Mesothelial cell of epicardium (in vitro differentiated cells): ENCODE results near the gene SPINK8. TPM values are rescaled to one million over a fixed set of nuclear protein-coding genes. Genes with fewer than 3 reads are reported as not detected.

ENCODE experiments used
- DNase-seq, 2 experiments: peaks; one replicate each; pipeline ENCODE4 v3.0.0; 2021; ENCODE audit warnings: low spot score in 2 of 2; ENCODE audit not compliant: unreplicated experiment in 2 of 2
- H3K27ac Mint-ChIP-seq: 2 replicates; pipeline ENCODE4 v1.8.0; 2021; ENCODE audit warnings: mixed read lengths
- H3K27me3 Mint-ChIP-seq: 2 replicates; pipeline ENCODE4 v1.8.0; 2021; ENCODE audit warnings: low read depth, mixed read lengths
- H3K36me3 Mint-ChIP-seq: 2 replicates; pipeline ENCODE4 v1.8.0; 2021; ENCODE audit warnings: mixed read lengths
- H3K4me1 Mint-ChIP-seq: 2 replicates; pipeline ENCODE4 v1.8.0; 2021; ENCODE audit warnings: mixed read lengths
- H3K4me3 Mint-ChIP-seq: 2 replicates; pipeline ENCODE4 v1.8.0; 2021; ENCODE audit warnings: mild to moderate bottlenecking, moderate library complexity, mixed read lengths
- H3K9me3 Mint-ChIP-seq: 2 replicates; pipeline ENCODE4 v1.8.0; 2021; ENCODE audit warnings: mixed read lengths
- total RNA-seq: library from RNA; stranded (reverse); gene quantifications from 3 replicates; pipeline ENCODE4 v1.2.1, GENCODE V29; 2021
- TF ChIP-seq, protein P1 (sequence below): fragments of 200-600 bp; sonication (generic); IDR thresholded peaks from one replicate; pipeline ENCODE4 v1.5.0; 2021; ENCODE audit warnings: antibody characterized with exemption; ENCODE audit not compliant: unreplicated experiment

Gene SPINK8
- total RNA-seq, 1 donor from 2014 or later, result not detected

DNA sequence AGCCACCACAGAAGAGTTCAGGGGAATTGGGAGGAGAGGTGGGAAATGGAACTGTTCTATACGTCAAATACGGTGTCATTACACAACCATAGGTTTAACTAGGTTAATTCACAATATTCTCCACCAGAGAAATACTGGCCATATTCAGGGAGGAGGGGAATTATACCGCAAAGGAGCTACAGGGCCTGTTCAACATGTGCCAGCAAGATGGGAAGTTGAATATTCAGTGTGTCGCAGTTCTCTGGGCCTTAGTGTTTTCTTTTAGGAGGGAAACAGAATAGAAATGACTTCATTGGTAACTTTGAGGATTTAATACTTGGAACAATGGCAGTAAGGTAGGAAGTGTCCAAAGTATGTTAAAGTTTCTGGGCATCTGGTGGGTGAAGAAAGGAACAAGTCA lies 20.5 kb upstream of the SPINK8 start:
- Mint-ChIP-seq H3K9me3 (no peaks in the 10 kb centered on the region), H3K4me1 (peaks cover 12% of the 10 kb centered on the region), H3K4me3 (no peak overlapping the region), H3K36me3 (no peaks in the 10 kb centered on the region), H3K27me3 (peaks cover 7% of the 10 kb centered on the region), H3K27ac (no peak overlapping the region)
- DNase-seq, result no peak
- TF ChIP-seq, protein P1, sequence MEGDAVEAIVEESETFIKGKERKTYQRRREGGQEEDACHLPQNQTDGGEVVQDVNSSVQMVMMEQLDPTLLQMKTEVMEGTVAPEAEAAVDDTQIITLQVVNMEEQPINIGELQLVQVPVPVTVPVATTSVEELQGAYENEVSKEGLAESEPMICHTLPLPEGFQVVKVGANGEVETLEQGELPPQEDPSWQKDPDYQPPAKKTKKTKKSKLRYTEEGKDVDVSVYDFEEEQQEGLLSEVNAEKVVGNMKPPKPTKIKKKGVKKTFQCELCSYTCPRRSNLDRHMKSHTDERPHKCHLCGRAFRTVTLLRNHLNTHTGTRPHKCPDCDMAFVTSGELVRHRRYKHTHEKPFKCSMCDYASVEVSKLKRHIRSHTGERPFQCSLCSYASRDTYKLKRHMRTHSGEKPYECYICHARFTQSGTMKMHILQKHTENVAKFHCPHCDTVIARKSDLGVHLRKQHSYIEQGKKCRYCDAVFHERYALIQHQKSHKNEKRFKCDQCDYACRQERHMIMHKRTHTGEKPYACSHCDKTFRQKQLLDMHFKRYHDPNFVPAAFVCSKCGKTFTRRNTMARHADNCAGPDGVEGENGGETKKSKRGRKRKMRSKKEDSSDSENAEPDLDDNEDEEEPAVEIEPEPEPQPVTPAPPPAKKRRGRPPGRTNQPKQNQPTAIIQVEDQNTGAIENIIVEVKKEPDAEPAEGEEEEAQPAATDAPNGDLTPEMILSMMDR, result no peak

DNA sequence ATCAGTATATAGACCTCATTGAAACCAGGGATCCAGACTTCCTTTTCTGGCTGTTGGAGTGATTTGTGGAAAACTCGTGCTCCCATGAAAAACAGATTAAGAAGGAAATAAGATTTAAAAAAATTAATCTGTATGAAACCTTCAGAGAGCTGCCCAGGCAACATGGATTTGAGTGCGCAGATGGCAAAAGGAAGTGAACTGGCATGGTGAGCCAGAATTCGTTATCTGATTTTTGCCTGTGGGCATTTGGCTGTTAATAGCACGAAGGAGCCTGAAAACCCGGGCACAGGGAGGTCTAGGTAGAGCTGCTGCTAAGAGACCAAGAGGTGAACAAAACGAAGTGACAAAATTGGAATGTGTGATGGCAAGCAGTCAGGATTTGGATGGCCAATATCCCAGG lies 19.1 kb upstream of the SPINK8 start:
- Mint-ChIP-seq H3K27ac (no peak overlapping the region), H3K36me3 (no peaks in the 10 kb centered on the region), H3K27me3 (peaks cover 7% of the 10 kb centered on the region), H3K9me3 (no peaks in the 10 kb centered on the region), H3K4me1 (peaks cover 12% of the 10 kb centered on the region), H3K4me3 (no peak overlapping the region)
- DNase-seq, result no peak
- TF ChIP-seq, protein P1, result no peak

DNA sequence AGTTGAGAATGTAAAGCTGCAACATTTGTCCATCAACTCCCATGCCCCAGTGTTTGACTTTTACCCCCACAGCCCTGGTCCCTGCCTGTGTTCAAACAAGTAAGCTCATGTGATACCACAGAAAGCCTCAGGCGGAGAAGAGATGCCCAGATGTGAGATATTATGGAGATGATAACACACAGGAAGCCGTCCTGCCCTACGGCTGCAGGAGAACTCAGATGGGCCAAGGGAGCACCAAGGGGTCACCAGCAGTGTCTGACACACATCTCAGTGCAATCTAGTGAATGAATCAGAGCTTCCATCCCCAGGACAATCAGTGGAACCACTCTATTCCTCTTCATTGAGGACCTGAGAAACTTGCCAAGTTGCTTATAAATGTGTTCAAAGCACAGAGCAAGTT lies 14.0 kb upstream of the SPINK8 start:
- no peak overlapping the region for H3K4me3 Mint-ChIP-seq
- H3K9me3 Mint-ChIP-seq, result no peaks in the 10 kb centered on the region
- no peak for DNase-seq
- H3K27me3 Mint-ChIP-seq, result no peaks in the 10 kb centered on the region
- TF ChIP-seq, protein P1, result no peak
- peaks cover 10% of the 10 kb centered on the region for H3K4me1 Mint-ChIP-seq
- H3K36me3 Mint-ChIP-seq, result no peaks in the 10 kb centered on the region
- H3K27ac Mint-ChIP-seq, result no peak overlapping the region

DNA sequence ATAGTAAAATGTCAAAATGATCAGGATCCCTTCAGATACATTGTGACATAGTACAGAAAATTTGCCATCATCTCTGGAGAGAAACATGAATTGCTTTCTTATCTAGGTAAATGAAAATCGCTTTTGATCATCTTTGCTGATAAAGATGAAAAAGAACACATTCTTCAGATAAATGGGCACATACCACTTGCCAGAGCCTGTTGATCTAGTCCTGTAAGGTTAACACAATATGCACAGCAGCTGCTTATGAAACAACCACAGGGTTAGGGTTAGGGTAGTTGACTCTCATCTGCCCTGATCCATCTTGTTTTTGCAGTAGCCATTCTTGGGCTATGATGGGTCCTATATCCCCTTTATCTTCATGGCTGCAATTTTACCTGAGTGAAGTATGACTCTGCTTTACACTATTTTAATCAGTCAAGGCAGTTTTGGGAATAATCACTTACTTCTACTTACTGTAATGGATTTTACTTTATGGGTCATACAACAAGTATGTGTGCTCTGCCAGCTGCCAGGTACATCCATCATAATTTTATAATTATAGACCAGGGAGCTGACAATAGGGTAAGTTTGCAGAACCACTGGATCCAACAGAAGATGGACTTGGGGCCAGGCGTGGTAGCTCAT lies 12.6 kb upstream of the SPINK8 start:
- peaks cover 10% of the 10 kb centered on the region for H3K4me1 Mint-ChIP-seq
- H3K27ac Mint-ChIP-seq, result no peak overlapping the region
- H3K27me3 Mint-ChIP-seq, result no peaks in the 10 kb centered on the region
- no peak overlapping the region for H3K4me3 Mint-ChIP-seq
- H3K9me3 Mint-ChIP-seq, result no peaks in the 10 kb centered on the region
- TF ChIP-seq, protein P1, result no peak
- DNase-seq, result no peak
- no peaks in the 10 kb centered on the region for H3K36me3 Mint-ChIP-seq

DNA sequence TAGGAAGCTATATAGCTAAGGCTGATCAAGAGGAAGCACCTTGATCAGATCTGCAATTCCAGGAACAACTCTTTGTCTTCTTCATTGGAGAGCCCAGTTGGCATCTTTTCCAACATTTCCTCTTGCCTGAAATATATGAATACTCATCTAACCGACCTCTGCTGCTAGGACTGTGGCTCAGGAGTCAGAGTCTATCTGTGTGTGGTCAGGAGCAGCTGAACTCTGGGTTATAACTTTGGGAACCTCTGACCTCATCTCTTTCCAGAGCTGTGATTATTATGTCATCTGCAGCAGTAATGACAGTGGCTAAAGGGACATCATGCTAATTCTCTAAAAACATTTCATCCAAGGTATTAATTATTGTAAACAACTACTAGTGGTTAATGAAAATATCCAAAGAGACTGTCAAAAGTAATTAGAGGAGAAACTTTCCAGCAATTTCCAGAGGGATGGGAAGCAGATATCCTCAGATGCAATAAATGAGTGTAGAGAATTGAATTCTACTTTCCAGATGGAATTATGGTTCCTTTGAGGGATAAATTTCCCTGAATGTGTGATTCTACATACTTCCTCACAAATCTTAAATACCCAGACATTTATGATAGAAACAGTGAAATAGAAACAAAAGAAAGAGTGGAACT lies 11.5 kb upstream of the SPINK8 start:
- peaks cover 10% of the 10 kb centered on the region for H3K4me1 Mint-ChIP-seq
- no peak for DNase-seq
- TF ChIP-seq, protein P1, result no peak
- H3K27ac Mint-ChIP-seq, result no peak overlapping the region
- H3K36me3 Mint-ChIP-seq, result no peaks in the 10 kb centered on the region
- H3K9me3 Mint-ChIP-seq, result no peaks in the 10 kb centered on the region
- H3K4me3 Mint-ChIP-seq, result no peak overlapping the region
- no peaks in the 10 kb centered on the region for H3K27me3 Mint-ChIP-seq
